HG03095 (cell line): ENCODE data around the gene SSH3.

Experiments
- ATAC-seq: cut with Tn5 transposase; IDR thresholded peaks from one replicate; pipeline ENCODE4 v1.9.1; 2021; ENCODE audit warnings: moderate library complexity; ENCODE audit not compliant: unreplicated experiment

The SSH3 gene

DNA sequence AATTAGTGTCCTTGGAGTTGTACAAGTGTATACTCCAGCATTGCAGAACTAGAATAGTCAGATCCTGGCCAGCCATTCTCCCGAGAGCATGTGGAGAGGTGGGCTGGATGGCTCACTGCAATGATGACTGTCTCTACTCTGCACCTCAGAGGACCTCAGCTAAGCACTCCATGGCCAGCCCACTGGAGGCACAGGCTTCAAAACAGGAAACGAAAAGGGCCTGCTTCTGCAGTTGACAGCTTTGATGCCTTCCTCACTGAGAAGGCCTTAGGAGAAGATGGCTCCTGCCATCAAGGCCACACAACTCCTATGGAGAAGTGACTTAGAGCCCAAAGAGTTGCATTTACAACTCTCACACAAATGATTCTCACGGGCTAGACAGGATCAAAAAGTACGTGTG, 40.9 kb downstream of the SSH3 start:
- no peak for ATAC-seq

DNA sequence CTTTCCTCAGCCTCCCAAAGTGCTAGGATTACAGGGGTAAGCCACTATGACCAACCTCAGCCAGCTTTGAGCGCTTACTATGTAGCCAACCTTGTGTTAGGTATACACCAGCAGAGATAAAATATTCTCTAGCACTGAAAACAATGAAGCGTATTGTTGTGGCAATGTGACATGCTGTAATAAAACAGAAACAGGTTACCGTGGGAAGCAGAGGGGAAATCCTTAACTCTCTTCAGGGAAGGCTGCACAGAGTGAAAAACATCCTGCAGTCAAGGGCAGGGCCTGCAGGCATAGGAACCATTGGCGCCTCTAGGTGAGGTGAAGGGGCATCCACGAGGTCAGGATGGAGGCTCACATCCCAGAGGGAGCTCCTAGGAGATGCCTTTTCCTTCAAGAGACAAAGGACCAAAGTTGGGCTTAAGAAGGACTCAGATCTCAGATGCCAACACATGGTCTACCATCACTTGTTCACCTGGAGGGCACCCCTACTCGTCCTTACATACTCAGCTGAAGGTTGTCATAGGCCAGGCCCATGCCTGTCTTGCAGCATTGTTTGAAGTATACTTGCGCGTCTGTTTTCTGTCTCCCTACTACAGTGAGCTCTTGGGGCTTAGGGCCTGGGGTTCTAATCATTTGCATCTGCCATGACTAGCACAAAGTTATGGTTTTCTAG, 42.1 kb downstream of the SSH3 start:
- ATAC-seq: no peak

DNA sequence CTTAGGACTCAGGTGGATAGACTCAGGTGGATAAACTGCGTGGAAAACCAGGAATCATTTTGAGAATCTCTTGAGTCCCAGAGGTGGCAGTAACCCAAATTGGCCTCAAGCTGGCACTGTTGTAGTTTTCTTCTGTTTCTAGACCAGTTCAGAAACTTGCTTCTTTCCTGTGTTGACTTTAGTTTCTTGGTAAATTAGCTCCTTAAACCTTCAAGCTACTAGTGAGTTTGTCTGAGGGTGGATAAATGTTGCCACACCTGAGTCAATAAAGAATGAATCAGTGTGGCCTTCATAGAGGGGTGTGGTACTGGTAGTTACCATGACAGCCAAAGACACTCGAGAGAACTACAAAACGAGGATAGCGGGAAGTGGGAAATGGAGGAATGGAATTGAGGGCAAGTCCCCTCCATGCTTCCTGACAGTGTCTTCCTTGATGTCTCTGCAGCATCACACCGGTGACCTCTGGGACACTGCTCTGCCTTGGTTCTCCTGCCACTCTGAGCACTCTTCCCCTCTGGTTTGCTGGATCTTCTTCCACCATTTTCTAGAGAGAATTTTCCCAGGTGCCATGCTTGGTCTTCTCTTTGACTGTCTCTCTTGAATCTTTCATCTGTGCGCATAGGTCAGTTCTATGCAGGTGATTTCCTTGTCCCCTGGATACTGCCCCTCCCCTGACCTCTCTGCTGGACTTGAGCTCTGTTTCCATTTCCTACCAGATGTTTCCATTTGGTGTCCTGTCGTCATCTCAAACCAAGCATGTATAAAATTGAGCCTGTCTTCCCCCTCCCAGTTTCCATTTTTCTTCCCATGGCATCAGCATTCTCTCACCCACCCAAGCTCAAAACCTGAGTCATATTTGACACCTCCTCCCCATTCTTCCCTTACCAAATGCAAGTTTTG, 42.8 kb downstream of the SSH3 start:
- no peak for ATAC-seq

DNA sequence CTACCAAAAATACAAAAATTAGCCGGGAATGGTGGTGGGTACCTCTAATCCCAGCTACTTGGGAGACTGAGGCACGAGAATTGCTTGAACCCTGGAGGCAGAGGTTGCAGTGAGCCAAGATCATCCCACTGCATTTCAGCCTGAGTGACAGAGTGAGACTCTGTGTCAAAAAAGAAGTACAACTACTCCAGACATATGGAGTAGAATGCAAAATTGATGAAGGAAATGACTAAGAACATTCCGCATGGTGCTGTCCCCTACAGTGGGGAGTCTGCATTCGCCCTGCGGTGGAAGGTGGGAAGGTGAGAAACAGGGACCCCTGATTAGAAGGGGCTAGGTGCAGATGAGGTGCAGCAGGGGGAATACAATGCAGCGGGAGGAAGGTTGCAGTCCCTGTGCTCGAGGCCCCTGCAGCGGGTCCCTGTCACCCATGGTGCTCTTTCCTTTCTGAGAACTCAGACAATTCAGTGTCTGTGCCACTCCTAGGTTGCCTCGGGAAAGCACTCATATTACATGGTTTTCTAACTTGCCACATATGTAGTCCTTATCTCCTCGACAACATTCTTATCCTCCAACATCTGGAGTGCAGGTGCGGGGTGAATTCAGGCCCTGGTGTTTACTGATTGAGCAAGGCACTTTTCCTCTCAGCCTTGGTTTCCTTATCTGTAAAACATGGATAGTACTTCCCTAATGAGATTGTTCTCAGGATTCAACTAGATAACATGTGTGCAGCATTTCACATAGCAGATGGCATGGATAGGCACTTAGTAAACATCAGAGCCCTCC, 44.8 kb downstream of the SSH3 start:
- no peak for ATAC-seq

DNA sequence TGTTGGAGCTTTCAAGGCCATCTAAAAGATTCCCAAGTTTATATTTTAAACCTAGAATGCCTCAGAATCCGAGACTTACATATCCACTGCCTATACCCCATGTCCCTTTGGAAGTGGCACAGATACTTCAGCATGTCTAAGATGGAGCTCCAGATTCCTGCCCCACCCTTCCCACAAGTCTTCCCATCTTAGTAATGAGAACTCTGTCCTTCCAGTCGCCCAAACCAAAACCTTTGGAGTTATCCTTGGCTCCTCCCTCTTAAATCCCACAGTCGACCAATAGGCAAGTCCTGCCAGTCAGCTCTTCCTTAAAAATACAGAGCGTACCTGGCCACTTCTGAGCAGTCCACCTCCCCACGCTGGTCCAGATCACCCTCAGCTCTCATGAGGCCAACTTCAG, 45.7 kb downstream of the SSH3 start:
- no peak for ATAC-seq

- no peak for ATAC-seq
These were observed 46.1 kb downstream of the SSH3 start for GRCh38 chr11:67349457-67349856.

DNA sequence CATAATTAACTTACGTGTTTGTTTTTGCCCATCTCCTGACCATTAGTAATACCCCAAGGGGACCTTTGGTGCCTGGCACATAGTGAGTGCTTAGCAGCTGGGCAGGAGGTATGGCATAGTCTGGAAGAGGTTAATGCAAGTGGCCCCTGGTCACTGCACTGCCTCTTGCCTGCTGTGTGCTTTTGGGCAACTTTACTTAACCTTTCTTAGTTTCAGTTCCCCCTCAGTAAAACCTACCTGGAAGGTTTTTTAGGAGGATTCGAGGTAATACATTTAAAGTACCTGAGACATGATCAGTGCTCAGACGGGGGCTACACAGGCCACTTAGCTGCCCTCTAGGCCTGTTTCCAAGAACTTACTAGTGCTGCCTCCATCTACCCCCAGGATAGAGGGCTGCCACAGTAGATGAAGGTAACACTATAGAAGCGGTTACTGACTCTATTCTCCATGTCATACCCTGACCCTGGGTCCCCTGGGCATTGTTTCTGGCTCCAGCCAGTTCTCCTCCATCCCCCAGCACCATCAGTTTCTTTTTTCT, 46.7 kb downstream of the SSH3 start:
- ATAC-seq: no peak

DNA sequence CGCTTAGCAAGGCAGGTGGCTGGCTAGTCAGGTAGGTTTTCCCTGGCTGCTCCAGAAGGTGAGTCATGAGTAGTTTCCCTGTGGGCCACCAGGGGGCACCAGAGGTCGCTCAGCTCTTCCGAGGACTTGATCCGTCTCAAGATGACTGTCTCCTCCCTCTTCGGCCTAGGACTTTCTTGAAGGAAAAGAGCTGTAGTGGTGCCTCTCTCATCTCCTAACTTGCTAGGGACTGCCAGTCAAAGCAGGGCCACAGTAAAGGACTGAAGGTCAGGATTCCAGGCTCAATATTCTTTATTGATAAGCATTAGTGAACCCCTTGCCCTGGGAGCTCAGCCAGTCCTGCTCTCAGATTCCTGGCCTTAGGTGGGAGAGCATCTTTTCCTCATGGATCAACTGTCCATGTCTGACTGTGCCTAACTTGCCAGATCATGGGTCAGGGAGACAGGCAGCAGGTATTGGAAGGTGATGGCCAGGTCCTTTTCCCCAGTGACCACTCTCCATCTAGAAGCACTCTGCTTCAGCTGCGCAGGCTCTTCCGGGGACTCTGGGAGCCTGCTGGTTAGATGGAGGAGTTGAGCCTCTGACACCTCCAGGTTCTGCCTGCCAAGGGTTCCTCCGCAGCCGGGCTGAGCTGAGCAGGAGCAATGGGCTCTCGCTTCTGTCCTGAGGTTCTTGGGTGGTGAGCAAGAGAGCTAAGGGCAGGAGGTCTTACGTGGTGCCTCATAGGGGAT, 48.1 kb downstream of the SSH3 start:
- no peak for ATAC-seq

DNA sequence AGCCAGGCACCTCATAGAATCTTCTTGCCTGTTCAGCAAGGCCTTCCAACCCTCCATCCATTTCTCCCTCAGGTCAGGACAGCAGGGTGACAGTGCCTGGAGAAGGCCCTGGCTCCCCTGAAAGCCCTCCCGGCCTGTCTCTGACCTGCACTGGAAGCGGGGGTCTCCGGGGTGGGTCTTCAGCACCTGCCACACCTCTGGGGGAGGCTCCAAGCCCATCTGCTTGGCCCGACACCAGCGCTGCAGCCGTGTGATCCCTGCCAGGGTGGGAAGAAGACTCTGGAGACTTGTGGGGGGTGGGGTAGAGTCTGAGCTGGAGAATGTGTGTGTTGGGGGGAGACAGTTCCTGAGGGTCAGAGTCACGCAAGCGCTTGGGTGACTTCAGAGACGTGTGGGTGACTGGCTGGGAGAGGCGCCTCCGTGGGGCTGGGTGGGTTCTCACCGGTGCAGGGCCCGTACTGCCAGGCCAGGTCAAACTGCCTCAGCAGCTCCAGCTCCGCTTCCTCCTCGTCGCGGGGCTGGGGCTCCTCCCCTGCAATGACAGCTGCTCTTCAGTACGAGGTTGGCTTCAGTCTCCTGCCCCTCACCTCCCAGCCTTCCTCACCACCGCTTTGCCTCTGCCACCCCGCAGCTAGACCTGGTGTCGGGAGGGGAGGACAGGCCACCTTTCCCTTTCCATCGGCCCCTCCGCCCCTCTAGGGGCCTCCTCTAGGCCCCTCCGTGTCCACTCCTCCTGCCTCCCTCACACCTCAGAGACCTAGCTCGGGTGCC, 49.4 kb downstream of the SSH3 start:
- peak; percentile 5 for ATAC-seq

- peak; percentile 62 for ATAC-seq
These were observed 50.2 kb downstream of the SSH3 start, which contains the start of gene POLD4 for GRCh38 chr11:67353317-67354074. TSS of gene POLD4 (minus strand) at chr11:67353546. CDS start at chr11:67353399, 147 bp downstream.

DNA sequence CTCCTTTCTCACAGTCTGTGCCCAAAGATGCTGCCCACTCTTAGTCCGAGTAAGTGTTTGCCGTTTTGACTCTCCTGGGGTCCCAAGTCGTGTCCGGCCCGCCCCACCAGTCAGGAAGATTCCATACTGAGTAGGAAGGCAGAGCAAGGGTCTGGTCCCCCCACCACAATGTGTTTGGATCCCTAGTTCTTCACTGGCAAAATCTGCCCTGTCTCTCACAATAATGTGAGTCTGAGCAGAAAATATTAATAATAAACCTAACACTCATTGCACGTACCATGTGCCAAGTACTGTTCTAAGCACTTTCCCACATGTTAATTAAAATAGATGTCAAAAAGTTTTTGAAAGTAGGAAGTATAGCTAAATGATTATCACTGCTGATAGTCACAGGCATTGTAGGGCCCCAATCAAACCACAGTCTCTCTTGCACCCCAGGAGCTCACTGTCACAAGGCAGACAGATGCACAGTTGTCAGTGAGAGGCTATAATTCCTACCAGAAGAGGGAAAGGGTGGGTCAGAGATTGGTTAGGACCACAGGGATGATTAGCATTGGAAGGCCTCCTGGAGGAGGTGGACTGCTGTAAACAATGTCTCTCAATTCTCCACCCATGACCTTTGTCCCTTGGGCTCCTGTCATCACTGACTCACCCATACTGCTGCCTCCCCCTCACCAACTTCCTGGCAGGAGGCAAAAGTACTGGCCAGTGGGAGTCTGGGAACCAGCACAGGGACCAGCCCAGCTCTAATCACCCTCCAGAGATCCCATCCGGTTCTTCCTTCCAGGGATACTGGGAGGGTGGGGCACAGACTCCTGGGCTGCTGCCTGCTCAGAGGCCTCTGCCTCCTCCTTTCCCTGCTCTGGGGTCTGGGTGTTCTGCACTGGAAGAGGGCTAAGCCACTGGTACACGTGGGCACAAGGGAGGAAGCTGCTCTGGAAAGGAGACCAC, 51.0 kb downstream of the SSH3 start:
- no peak for ATAC-seq

- ATAC-seq: no peak
These were observed 51.9 kb downstream of the SSH3 start for GRCh38 chr11:67355023-67355793.

DNA sequence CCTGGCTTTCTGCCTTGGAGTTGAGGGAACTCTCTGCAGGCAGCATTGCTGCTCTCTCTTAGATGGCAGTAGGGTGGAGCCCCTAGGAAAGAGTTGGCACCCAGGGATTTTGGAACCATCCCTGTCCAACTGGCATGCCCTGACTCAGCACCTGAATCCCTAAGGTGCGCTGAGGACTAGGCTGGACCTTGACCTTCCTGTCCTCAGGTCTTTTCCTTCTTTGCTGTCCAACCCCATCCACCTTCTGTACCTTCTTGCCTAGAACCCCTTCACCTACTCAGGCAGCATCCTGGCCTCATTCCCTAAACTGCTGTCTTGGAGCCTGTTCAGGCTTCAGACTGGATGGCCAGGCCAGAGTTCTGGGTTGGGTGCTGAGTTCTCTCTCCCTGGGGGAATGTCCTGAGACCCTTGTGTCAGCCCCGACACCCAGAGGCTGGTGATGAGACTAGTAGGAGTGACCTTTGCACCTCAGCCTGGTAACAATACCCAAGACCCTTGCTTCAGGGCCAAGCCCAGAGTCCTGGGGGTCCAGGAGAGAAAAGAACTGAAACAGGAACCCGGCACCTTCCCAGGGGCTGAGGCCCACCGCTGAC, 52.6 kb downstream of the SSH3 start:
- ATAC-seq: no peak

GRCh38 chr11:67356387-67356863, 53.1 kb downstream of the SSH3 start:
- no peak for ATAC-seq

- ATAC-seq: no peak
These were observed 53.7 kb downstream of the SSH3 start for GRCh38 chr11:67356864-67357561.
